RPMI7951 (cell line): ENCODE measurements around the gene ZNF331. TPM values are rescaled to one million over a fixed set of nuclear protein-coding genes. Genes with fewer than 3 reads are reported as not detected.

ENCODE experiments used
- DNase-seq: peaks from one replicate; pipeline ENCODE4 v3.0.0-alpha.2; 2012; ENCODE audit warnings: low read depth
- total RNA-seq: library from RNA; depleted of rRNA; stranded (reverse); fragments of >200 nt; shearing (Covaris generic); gene quantifications from 2 replicates; pipeline ENCODE4 v1.2.3, GENCODE V29; 2014; rRNA removed

The ZNF331 gene
- total RNA-seq, 1 experiment from 2014 or later: 9.4 TPM

DNA sequence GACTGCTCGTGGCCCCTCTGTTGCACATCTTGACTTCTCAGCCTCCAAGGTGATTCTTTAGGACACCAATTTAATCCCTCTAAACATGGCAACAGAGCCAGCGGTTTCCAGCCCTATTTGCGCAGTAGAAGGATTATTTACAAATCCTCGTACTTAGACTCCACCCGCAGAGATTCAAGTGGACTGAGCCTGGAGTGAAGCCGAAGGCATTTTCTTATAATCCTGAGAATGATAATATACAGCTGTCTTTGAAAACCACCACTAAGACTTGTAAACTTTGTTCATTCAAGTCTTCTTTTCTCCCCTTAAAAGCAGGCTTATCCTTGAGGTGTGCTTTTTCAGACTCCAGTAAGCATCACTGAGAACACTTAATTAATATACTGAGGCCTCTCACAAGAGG is 89.0 kb downstream of the ZNF331 start:
- DNase-seq: no peak

Other genes with a start within 250 kb of the ZNF331 start
- 7.9 and 10.8 TPM in 2 replicates for gene ZNF845, start 204.4 kb upstream of the ZNF331 start, total RNA-seq
- 6.4 and 11.5 TPM in 2 replicates for gene ZNF525, start 172.4 kb upstream of the ZNF331 start, total RNA-seq
- 10.1 and 11.8 TPM in 2 replicates for gene ZNF765, start 143.0 kb upstream of the ZNF331 start, total RNA-seq
- 15.4 and 16.7 TPM in 2 replicates for gene ZNF761, start 106.2 kb upstream of the ZNF331 start, total RNA-seq
- gene ZNF813, start 70.4 kb upstream of the ZNF331 start, total RNA-seq: 4.7 and 4.9 TPM in 2 replicates
- not detected in 2 replicates for gene DPRX, start 93.9 kb downstream of the ZNF331 start, total RNA-seq